Non-pigmented ciliary epithelial cell (primary cell): ENCODE data around the gene SKIC3.
A peak's percentile ranks its signal among the peaks of the same experiment; 100 is the strongest.

Experiments
- DNase-seq: peaks from one replicate; pipeline ENCODE4 v3.0.0-alpha.2; 2010; ENCODE audit warnings: low read depth

SKIC3 gene

DNA sequence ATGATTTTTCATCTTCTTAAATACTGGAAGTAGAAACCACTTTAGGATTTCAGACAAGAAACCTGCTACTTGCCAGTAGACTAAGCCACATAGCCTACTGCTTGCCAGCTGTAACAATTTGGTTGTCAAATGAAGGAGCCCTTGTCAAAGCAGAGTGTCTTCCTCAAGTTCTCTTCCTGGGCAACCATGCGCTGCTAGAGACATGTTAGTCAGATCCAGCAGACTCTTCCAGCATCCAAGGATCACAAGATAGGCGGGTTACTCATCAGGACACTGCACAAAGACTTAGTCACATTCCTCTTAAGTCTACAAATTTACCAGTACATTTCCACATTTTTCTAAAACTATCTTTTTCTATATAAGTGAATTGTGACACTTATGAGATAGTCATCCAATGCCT is 24.4 kb downstream of the SKIC3 start:
- DNase-seq = peak; percentile 78

DNA sequence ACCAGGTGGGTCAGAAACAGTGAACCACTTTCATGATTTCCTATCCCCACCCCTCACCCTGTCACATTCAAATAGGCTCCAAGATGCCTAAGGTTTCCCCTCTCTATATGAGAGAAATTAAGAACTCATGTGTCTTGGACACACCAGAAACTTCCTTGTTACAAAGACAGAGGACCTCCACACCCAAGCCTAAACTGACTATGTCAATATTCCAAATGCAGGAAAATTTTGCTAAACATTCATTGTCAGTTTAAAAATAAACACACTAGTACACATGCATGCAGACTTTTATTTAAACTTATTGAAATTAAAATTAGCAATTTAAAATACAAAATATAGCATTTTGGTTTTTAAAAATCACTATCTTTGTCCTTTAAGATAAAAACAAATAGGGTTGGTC is 26.2 kb downstream of the SKIC3 start:
- no peak for DNase-seq

DNA sequence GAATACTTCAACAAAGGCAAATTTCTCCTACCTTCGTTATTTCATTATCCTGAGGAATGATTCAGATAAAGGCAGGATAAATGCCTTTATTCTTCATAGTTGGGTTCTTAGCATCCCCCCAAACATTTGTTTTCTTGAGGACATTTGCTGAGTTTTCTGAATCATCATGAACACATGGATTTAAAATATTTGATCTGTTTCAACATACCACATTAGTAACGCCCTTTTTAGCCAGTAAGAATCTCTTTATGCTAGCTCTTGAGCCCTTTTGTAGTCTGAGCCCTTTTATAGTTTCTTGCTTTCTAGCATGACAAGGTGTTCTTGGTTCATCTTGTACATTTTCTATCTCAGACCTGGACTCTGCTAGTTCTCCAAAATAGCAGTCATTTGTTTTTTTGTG is 27.9 kb downstream of the SKIC3 start:
- DNase-seq = no peak

GRCh38 chr5:95524423-95524822 is 30.4 kb downstream of the SKIC3 start:
- no peak for DNase-seq

- DNase-seq = no peak
Observed at GRCh38 chr5:95520206-95520605, 34.6 kb downstream of the SKIC3 start.

GRCh38 chr5:95519681-95520080 is 35.1 kb downstream of the SKIC3 start:
- no peak for DNase-seq

DNA sequence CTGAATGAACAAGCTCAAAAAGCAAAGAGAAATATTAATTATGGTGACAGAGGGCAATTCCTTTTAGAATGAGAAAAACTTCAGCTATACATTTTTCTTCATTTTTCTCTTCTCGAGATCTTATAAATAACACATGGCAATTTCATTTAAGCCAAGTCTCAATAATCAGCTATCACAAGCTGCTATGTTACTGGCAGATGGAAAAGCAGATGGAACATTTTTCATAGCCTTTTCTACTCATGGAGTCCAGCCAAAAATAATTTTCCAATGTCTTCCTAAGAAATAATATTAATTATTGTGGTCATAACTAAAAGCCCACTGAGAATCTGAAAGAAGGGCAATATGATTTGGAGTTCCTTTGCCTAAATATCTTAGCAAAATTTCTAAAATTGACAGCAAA is 35.6 kb downstream of the SKIC3 start:
- no peak for DNase-seq

- DNase-seq = no peak
Observed at GRCh38 chr5:95518417-95518816, 36.4 kb downstream of the SKIC3 start.

GRCh38 chr5:95511606-95512005 is 43.2 kb downstream of the SKIC3 start:
- no peak for DNase-seq

DNA sequence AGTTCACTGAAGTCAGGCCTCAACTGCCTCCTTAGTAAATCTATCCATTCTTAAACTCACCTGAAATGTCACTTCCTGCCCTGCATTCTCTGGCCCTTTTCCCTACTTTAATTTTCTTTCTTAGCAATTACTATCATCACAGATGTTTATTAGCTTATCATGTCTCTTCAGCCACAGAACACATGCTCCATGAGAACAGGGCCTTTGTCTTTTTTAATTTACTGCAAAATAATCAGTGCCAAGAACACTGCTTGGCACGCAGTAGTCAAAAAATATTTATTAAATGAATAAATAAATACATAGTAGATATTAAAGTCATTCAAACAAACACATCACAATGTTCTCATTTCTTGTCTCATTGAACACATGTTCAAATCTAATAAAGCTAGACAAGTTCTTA is 46.2 kb downstream of the SKIC3 start:
- DNase-seq = no peak
